ENCODE results near the gene CASKIN1.

Gene CASKIN1

GRCh38 chr16:2161911-2162310 lies 34.5 kb downstream of the CASKIN1 start:
- DNase-seq (ENCODE audit: low read depth) = no peak
- no peak overlapping the region for H3K4me3 ChIP-seq (ENCODE audit: low read depth, low read length)
- TF ChIP-seq CTCF (conservative IDR thresholded peaks at IDR 0.05; ENCODE audit: low read depth, low read length) = no peak

GRCh38 chr16:2160915-2161551 lies 35.4 kb downstream of the CASKIN1 start:
- no peak overlapping the region for H3K4me3 ChIP-seq (ENCODE audit: low read depth, low read length)
- peak; percentile 57 for DNase-seq (ENCODE audit: low read depth)
- no peak for TF ChIP-seq CTCF (conservative IDR thresholded peaks at IDR 0.05; ENCODE audit: low read depth, low read length)

- no peak overlapping the region for H3K4me3 ChIP-seq (ENCODE audit: low read depth, low read length)
- TF ChIP-seq CTCF (conservative IDR thresholded peaks at IDR 0.05; ENCODE audit: low read depth, low read length) = no peak
- peak; percentile 54 for DNase-seq (ENCODE audit: low read depth)
Observed at GRCh38 chr16:2159175-2159838, 37.1 kb downstream of the CASKIN1 start.

- no peak for TF ChIP-seq CTCF (conservative IDR thresholded peaks at IDR 0.05; ENCODE audit: low read depth, low read length)
- H3K4me3 ChIP-seq (ENCODE audit: low read depth, low read length) = no peak overlapping the region
- DNase-seq (ENCODE audit: low read depth) = no peak
Observed at GRCh38 chr16:2158262-2158638, 38.2 kb downstream of the CASKIN1 start.

GRCh38 chr16:2157480-2158261 lies 38.7 kb downstream of the CASKIN1 start:
- no peak for DNase-seq (ENCODE audit: low read depth)
- no peak overlapping the region for H3K4me3 ChIP-seq (ENCODE audit: low read depth, low read length)
- TF ChIP-seq CTCF (conservative IDR thresholded peaks at IDR 0.05; ENCODE audit: low read depth, low read length) = no peak

GRCh38 chr16:2156849-2157224 lies 39.6 kb downstream of the CASKIN1 start:
- peak overlapping the region; percentile 83 for H3K4me3 ChIP-seq (ENCODE audit: low read depth, low read length)
- no peak for TF ChIP-seq CTCF (conservative IDR thresholded peaks at IDR 0.05; ENCODE audit: low read depth, low read length)
- DNase-seq (ENCODE audit: low read depth) = no peak

All from choroid plexus epithelial cell (primary cell).